HG03354 (cell line): Measurements from ENCODE around the gene SUFU.
"Not testable (repeated sequence)": the region's sequence is repeated elsewhere in the genome, so short reads cannot be mapped to it uniquely, and the experiment has no call there.

ENCODE experiments used
- ATAC-seq: cut with Tn5 transposase; IDR thresholded peaks from one replicate; pipeline ENCODE4 v1.9.1; 2021; ENCODE audit warnings: mild to moderate bottlenecking; ENCODE audit not compliant: unreplicated experiment, poor library complexity, severe bottlenecking

Gene SUFU

DNA sequence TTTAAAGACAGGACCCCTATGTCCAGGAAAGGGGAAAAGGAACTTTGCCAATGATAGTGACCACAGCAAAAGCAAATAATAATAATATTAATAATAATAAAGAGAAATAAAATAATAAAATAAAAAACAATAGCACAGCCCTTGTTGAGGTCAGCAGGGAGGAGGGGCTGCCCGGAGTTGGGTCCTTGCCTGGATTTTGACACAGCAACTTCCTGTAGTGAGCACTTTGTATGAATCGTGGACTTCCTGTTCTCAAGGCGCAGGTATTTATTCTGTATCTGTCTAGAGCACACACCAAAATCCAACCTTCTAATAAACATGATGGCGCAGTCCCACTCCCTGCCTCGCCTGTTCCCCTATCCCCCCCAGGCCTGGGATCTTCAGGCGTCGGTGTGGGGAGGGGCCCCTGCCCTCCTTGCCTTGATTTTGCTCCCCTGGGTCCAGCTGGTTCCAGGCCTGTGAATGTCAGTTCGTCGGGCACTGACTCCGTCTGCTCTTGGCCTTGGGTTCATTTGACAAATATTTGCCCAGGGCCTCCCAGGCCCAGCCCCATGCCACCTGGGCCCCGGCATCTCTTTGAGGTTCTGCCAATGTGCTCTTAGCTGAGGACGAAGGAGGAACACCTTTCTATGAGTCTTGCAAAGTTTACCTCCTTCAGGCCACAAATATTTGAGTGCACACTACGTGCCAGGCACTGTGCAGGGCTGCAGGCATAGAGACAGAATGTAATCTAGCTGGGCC, 154.4 kb downstream of the SUFU start:
- ATAC-seq = no peak

DNA sequence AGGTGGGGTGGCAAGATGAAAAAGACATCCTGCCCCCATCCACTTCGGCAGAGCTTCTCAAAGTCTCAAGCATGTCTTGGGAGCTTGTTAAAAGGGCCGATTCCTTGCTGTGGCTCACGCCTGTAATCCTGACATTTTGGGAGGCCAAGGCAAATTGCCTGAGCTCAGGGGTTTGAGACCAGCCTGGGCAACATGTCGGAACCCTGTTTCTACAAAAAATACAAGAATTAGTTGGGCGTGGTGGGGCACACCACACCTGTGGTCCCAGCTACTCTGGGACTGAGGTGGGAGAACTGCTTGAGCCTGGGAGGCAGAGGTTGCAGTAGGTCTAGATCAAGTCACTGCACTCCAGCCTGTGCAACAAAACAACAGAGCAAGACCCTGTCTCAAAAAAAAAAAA, 155.0 kb downstream of the SUFU start:
- no peak for ATAC-seq

DNA sequence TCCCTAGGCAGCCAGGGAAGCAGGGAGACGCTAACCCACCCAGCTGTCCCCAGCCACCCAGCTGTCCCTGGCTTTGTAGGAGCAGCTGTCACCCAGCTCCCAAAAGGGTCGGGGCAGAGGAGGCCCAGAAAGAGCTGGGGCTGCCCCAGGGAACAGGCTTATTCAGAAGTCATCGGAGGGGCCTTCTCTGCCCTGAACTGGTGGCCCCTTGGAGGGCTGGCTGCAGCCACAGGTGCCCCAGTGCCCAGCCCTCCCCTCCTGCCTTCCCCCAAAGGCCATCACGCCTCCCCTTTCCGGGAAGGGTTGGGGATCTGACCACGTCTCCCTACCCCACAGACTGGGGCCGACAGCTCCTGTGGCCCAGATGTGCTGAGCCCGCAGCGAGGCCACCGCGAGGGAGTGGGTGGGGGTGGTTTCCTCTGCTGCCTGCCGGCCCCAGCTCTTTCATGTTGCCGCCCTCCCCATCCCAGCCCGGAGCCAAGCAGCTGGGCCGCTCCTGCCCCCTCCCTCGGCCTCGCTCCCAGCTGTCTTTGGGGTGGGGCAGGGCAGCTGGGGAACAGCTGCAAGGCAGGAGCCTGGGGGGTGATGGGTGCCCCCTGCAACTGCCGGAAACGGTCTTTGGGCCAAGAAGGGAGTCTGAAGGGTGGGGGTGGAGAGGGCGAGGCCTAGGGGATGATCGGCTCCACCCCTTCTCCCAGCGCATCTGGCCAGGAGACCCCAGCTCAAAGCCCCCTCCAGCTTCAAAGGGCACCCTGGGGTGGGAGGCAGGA, 157.3 kb downstream of the SUFU start:
- ATAC-seq = peak; percentile 86

DNA sequence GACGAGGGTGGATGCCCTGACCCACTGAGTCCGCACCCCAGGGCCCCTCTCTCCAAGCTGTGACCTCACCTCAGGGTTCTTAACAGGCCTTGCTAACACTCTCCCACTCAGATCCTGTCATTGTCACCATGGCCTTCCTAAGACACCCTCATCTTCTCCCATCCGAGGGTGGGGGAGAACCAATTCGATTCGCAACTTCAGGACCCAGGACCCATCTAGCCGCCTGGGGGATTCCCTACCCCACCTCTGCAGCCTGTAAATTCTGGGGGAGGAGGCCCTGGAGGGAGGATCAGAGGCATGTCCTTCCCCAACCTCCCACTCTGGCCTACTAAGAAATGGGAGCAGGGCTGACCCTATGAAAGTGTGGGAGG, 157.9 kb downstream of the SUFU start:
- peak; percentile 37 for ATAC-seq

DNA sequence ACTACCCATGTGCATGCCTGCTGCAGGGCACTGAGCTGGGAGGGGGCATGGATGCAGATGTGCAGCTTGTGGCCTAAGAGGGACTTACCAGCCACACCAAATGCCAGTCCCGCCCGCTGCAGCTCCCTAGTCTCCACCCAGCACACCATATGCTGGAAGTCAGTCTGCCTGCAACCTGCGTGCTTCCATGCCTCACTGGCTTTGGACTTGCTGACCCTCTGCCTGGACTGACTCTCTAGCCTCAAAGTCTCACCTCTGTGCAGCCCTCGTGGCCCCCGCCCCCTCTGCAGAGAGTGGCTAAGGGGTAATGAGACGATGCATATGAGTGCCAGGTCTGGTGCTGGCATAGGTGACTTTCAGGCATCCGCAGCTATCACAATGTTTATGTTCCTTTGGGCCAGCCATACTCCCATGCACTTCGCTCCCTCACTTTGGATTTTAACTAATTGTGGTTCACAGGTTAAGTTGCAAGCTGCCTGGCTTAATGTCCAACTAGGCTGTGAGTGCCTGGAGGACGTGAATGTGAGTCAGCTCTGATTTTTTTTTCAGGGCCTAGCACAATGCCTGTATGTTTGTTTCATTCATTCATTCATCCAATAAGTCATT, 162.2 kb downstream of the SUFU start:
- ATAC-seq = no peak

DNA sequence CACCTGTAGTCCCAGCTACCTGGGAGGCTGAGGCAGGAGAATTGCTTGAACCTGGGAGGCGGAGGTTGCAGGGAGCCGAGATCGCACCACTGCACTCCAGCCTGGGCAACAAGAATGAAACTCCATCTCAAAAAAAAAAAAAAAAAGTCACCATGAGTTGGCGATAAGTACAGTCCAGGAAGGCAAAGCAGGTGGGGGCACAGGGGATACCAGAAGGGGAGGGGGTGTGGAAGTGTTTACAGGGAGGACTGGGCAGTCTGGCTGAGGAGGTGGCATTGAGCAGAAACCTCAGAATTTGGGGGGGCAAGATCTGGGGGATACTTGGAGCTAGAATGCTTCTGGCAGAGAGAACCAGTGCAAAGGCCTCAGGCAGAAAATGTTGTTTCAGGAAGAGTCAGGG, 163.6 kb downstream of the SUFU start:
- not testable (repeated sequence) for ATAC-seq

DNA sequence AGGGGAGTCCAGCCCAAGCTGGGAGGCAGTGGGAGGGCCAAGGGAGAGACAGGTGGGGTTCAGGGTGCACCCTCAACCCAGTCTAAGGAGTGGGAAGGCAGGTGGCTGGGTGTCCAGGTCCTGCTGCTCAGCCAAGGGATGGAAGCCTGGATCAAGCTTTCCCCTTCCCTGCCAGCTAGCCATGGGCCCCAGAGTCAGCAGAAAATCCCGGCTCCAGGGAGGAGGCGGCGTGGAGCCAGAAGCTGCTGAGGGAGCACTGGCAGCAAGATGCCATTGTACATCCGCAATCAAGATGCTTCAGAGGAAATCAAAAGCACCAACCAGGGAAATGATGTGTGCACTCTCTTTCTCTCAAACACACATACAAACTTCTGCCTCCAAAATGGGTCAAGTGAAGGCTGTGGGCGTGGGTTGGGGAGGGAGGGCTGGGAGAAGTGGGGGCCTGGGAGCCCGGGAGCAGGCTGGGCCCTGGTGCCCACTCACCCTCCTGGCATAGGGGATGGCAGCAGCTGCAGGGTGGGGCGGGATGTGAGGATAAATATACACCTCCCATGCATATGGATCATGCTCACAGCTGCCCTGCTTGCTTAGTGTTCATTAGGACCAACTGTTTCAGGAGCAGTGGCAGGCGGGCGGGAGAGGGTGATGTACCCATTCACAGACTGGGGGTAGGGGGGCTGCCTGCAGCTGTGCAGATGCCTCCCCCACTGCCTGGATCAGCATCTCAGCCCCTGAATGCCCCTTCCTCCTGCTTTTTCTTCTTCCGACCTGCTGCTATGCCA, 164.7 kb downstream of the SUFU start:
- no peak for ATAC-seq

DNA sequence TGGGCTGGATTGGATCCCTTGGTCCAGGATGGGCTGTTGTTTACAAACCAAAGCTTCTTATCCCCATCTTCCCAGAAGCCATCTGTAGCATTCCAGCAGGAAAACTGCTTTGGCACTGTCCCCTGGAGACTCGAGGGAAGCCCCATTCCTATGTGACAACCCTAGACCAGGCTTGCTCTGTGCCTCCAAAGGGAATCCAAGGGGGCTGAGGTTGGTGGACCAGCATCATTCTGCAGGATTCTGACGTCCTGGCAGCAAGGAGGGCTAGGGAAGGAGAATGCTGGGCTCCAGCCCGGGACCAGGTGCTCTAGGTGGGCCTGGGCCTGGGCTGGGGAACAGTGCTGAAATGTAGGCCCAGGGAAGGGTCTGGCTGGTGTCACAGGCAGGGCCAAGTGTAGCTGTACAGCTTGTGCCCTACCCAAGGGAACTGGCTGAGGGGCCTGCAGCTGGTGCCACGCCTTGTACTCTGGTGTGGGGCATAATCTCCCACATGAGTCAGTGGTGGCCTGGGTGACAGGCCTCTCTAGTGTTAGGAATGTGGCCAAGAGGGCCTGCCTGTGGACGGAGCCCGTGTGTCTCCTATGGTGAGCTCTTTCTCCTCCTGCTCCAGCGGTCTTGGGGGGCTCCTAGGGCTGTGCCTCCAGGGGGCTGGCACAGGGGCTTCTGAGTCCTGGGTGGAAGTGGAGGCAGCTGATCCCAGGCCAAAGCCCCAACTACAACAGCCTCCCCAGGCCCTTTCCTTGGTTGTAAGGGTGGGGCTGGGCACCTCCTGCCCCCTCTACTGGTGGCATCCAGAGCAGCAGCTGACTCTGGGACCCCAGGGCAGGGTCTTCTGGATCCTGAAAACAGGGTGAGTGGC, 165.7 kb downstream of the SUFU start:
- no peak for ATAC-seq

DNA sequence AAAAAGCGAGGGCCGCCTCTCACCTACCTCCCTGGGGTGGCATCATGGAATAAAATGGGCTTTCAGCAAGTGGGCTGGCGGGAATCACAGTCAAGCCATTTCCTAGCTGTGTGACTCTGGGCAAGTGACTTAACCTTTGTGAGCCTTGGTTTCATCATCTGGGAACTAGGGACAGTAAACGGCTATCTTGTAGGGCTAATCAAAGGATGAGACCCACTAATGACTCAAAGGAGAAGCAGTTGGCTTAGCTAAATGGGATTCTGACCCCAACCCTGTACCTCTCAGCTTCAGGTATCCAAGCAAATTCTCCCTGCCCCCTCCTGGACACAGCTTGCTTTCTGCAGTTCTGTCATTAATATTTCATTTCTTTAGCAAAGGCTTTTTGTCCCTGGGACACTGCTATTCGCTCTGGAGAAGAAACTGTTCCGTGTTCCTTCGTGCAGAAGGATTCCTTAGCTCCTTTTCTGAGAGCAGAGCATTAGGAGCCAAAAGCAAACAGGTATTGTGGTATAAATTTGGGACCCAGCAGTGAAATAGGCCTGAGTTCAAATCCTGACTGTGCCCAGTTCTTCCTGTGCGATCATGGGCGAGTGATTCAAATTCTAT, 166.4 kb downstream of the SUFU start:
- no peak for ATAC-seq

DNA sequence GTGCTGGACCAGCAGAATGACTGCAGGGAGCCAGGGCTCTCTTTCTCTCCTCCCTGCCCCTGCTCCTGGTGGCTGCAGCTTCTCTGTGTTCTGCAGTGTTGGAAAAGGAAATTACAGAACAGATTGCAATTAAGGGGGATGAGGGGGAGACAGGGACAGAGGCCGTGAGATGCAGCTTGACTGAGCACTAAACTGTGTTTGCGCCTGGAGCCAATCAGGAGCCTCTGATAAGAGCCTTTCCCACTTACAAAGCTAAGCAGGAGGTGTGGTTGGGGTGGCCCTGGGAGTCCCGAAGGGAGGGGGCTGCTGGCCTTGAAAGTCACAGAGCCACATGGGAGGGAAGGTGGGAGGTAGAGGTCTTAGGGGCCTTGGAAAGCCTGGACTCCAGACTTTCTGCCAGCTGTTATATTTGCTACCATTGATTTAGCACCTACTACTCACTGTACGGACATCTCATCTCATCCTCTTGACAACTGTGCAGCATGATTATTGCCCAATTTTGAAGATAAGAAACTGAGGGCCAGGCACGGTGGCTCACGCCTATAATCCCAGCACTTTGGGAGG, 167.2 kb downstream of the SUFU start:
- no peak for ATAC-seq

DNA sequence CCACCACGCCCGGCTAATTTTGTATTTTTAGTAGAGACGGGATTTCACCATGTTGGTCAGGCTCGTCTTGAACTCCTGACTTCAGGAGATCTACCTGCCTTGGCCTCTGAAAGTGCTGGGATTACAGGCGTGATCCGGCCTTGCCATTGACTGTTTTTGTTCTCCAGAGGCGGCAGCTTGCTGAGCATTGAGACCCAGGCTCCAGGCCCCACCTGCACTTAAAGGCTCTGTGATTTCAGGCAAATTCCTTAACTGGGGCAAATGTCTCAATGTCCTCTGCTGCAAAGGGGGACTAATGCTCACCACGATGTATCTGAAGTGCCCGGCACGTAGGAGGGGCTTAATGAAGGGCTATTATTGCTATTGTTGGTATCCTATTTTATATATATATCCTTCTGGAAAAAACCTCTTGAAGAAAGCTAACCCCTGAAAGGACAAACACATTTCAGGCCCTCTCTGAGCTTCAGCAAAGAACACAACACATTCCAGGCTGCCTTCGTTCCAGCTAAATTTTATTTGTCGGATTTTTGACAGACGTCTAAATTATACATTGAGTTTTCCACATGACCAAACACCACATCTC, 169.6 kb downstream of the SUFU start:
- no peak for ATAC-seq

DNA sequence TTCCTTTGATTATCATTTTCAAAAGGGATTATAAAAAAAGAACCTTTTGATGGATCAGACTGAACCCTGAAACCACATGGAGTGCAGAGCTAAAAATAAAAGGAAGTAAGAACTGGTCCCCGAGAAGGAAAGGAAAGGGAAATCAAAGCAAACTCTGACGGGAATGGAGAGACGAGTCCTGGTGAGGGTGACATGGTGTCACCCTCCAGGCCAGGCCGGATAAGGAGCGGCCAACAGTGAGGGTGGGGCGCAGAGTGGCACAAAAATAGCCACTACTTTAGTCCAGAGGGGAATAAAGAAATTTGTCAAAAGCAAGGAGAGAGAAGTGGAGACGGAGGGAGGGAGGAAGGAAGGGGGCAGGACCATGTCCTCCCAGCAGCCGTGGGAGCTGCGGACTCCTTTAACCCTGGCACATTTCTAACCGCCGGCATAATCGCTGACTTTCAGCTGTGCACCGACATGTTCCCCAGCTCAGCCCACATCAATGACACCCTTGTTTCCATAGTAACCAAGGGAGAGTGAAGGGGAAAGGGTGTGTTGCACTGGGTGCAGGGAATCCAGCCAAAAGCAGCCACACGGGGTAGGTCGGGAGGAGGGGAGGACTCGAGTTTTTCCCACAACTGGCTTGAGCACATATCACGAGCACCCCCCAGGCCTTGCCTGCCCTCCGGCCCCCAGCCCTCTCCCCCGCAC, 170.2 kb downstream of the SUFU start:
- peak; percentile 55 for ATAC-seq

DNA sequence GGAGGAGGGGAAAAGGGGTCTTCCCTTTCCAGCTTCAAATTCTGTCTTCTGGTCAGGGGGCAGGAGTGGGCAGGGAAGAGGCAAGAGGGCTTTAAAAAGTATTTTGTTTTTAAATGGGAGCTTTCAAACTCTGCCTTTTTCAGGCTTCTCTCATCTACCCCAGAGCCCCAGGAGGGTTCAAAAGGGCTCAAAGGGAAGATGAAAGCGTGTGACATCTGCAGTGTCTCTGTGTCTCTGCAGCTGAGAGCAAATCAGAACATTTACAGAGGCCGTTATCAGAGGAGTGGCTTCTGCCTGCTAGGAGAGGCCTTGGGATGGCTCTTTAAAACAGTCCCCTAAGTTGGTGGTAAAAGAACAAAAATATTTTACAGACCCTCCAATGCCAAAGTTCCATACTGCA, 170.8 kb downstream of the SUFU start:
- no peak for ATAC-seq

DNA sequence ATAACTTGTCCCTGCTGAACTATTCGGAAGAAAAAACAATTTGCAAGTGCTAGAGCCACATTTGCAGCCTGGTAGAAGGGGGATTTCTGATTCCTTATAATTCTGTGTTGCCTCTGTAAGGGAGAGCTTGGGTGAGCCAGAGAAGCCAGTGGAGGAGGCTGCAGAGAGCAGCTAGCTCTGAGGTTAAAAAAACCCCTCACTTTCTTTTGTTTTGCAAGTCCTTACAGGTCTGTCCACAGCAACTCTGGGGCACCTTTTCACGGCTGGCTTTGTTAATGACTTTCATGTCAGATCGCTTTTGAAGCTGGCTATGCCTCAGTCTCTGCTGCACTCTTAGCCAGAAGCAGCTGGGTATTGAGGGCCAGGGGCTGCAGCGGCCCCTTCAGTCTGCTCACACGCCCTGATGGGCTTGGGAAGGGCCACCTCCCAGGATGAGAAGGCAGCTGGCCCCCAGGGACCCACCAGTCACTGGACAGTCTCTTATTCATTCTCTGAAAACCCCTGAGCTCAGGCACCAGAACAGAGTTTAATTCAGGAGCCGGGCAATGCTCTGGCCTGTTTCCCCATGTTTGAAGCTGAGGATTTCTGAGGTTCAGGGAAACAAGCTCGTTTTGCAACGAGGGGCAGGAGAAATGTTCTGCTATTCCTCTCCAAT, 171.4 kb downstream of the SUFU start:
- ATAC-seq = no peak

DNA sequence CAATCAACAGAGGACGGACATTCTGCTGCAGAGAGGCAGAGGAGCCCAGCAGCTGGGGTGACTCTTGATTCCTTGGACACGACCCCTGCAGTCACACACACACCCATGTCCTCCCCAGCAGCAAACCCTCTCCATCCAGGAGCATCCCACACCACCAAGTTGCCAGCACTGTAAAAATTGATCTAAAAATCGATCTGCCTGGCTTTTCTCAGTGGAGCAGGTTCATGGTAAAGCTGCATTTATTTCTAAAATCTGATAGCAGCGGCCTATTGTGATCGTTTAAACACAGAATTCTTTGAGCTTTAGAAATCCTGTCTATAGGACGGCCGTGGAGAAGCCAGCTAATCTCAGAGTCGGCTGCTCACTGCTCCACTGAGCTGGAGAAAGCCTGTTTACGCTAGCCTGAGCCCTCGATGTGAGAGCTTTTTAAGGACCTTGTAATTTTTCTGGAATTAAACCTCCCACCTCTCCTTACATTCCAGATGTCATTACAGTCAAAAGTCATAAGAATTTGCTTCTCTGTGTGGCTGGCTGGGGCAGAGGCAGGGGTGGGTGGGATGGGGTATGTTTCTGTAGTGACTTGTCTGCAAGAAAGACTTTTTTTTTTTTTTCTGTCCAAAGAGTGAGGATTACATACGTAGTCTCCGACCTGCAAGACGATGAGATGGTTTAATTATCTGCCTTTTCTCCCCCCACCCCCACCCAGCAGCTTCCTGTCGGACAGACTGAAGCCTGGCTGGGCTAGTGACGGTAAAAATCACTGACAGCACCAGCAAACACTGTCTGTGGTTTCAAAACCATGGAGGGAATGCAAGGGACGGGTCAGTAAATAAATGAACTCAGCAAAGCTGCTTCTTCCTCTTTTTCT, 172.1 kb downstream of the SUFU start:
- no peak for ATAC-seq

DNA sequence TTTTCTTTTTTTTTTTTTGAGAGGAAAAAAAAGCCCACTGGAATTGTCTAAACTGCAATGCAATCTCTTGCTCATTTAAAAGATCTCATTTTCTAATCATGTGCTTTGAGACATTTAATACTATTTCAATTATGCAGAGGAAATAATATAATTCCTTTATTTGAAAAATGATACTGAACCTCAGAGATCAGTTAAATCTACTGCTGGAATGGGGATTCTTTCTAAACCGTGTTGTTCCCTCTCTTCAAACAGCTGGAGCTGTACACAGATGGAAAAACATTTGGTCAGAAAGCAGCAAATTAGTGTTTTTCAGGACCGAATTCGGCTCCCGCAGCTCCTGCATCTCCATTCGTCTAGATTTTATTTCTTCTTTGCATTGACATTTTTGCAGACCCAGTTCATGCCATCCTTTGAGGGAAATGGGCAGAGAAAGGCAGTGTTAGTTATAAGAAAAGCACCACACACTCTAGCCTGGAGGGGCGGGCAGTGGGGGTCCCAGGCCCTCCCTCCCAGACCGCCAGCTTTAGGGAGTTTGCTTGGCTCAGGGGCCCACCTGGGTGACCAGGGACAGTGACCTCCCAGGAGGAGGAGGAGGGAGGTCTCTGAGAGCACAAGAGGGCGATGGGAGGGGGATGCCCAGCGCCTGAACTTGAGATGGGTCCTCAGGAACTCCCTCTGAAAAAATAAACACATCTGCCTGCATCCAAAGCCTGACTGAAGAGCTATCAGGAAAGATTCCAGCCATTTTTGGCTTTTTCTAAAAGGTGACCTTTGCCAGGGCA, 173.0 kb downstream of the SUFU start:
- no peak for ATAC-seq
